ENCODE measurements around the gene BPHL. TPM values are rescaled to one million over a fixed set of nuclear protein-coding genes. Genes with fewer than 3 reads are reported as not detected.

Gene BPHL
- total RNA-seq, 1 experiment from 2014 or later = 36.3 TPM

- H3K4me3 ChIP-seq (ENCODE audit: low read depth in 2 of 2, low read length in 2 of 2) = peak overlapping the region; percentile 72 to 96
- TF ChIP-seq CTCF (IDR thresholded peaks at IDR 0.05) (no peak), TCF7L2 (IDR thresholded peaks at IDR 0.05; ENCODE audit: low read depth, low read length) (no peak), POLR2AphosphoS5 (IDR thresholded peaks at IDR 0.05; ENCODE audit: low read depth, low read length) (no peak), REST (IDR thresholded peaks at IDR 0.05; ENCODE audit: insufficient read depth in 1 of 2, low read depth in 2 of 2, low read length in 1 of 2) (no peak), SIN3A (IDR thresholded peaks at IDR 0.05; ENCODE audit: borderline replicate concordance, insufficient read depth, low read depth, low read length) (no peak)
- peak; percentile 63 for ATAC-seq
- no peaks in the 10 kb centered on the region for H3K27me3 ChIP-seq (ENCODE audit: control insufficient read depth, insufficient read depth, low read length)
- intact Hi-C loops (cut with micrococcal nuclease; ENCODE audit: unreplicated experiment) (no loop called here), in situ Hi-C loops (cut with HindIII; ENCODE audit: low pct_unique_long_range_greater_than_20kb, low sequenced_read_pairs) (no loop called here)
- peak overlapping the region; percentile 88 for H3K27ac ChIP-seq (ENCODE audit: low read length)
- ChIA-PET CTCF (no interaction called here), POLR2A (no interaction called here)
- H3K36me3 ChIP-seq (ENCODE audit: control insufficient read depth, insufficient read depth, low read length) = peaks cover 4% of the 10 kb centered on the region; the same call in 1 of the 2 replicates
- BruUV-seq (replicated peaks) = TSS peak; percentile 63
- DNase-seq (ENCODE audit: low read depth, low spot score) = no peak
- H3K4me1 ChIP-seq (ENCODE audit: control insufficient read depth, insufficient read depth, low read length) = peaks cover 4% of the 10 kb centered on the region; the same call in 1 of the 2 replicates
- no peaks in the 10 kb centered on the region for H3K9me3 ChIP-seq (ENCODE audit: control insufficient read depth, insufficient read depth, low read depth, low read length)
Measured at GRCh38 chr6:3119040-3119723, 671 bp downstream of the BPHL start.

GRCh38 chr6:3120765-3121089 lies 2.2 kb downstream of the BPHL start:
- no TSS peak for BruUV-seq (replicated peaks)
- DNase-seq (ENCODE audit: low read depth, low spot score) (no peak), ATAC-seq (no peak)
- Histone ChIP-seq H3K27me3 (ENCODE audit: control insufficient read depth, insufficient read depth, low read length) (no peaks in the 10 kb centered on the region), H3K9me3 (ENCODE audit: control insufficient read depth, insufficient read depth, low read depth, low read length) (no peaks in the 10 kb centered on the region), H3K4me1 (ENCODE audit: control insufficient read depth, insufficient read depth, low read length) (peaks cover 4% of the 10 kb centered on the region; the same call in 1 of the 2 replicates), H3K36me3 (ENCODE audit: control insufficient read depth, insufficient read depth, low read length) (peaks cover 4% of the 10 kb centered on the region; the same call in 1 of the 2 replicates), H3K27ac (ENCODE audit: low read length) (no peak overlapping the region), H3K4me3 (ENCODE audit: low read depth in 2 of 2, low read length in 2 of 2) (no peak overlapping the region)
- intact Hi-C loops (cut with micrococcal nuclease; ENCODE audit: unreplicated experiment) (no loop called here), in situ Hi-C loops (cut with HindIII; ENCODE audit: low pct_unique_long_range_greater_than_20kb, low sequenced_read_pairs) (no loop called here)
- TF ChIP-seq POLR2AphosphoS5 (IDR thresholded peaks at IDR 0.05; ENCODE audit: low read depth, low read length) (no peak), REST (IDR thresholded peaks at IDR 0.05; ENCODE audit: insufficient read depth in 1 of 2, low read depth in 2 of 2, low read length in 1 of 2) (no peak), CTCF (IDR thresholded peaks at IDR 0.05) (no peak), TCF7L2 (IDR thresholded peaks at IDR 0.05; ENCODE audit: low read depth, low read length) (no peak), SIN3A (IDR thresholded peaks at IDR 0.05; ENCODE audit: borderline replicate concordance, insufficient read depth, low read depth, low read length) (no peak)
- POLR2A ChIA-PET = no interaction called here
- CTCF ChIA-PET = no interaction called here

Data from Panc1 (cell line).